Measurements from ENCODE around the gene HEBP2. TPM values are rescaled to one million over a fixed set of nuclear protein-coding genes. Genes with fewer than 3 reads are reported as not detected.

Gene HEBP2
- total and polyA plus RNA-seq, 2 donors from 2014 or later, result 62.6 to 66.5 TPM

DNA sequence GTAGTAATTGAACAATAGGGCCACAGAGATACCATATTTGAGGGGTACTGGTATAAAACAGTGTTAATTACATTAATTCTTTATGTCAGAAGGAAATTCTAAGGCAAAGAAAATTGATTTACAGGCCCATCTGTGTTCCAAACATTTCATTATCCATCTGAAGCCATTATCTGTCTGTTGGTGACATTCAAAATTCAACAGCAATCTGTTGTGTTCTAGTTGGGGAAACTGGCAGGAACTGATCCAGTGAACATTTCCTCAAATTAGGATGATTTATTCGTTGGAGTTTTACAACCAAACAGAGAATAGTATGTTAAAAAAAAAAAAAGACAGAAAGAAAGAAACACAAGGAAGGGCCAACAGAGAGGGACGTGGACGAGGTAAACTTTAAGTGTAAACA, 30.1 kb downstream of the HEBP2 start:
- Histone ChIP-seq H3K4me3 (ENCODE audit: low read length in 3 of 3) (no peak overlapping the region), H3K36me3 (ENCODE audit: control insufficient read depth in 2 of 3, insufficient read depth in 3 of 3, low read length in 3 of 3) (peaks cover 0 to 23% (median 3%) of the 10 kb centered on the region in 3 donors), H3K27ac (ENCODE audit: low read depth in 2 of 2, low read length in 2 of 2) (no peak overlapping the region), H3K9ac (ENCODE audit: low read length in 3 of 3) (no peak overlapping the region), H3K4me1 (ENCODE audit: control insufficient read depth in 2 of 3, insufficient read depth in 2 of 3, low read depth in 1 of 3, low read length in 3 of 3) (no peaks in the 10 kb centered on the region), H3K9me3 (ENCODE audit: control insufficient read depth in 2 of 3, insufficient read depth in 1 of 3, low read length in 3 of 3) (no peaks in the 10 kb centered on the region), H3K27me3 (ENCODE audit: control insufficient read depth, insufficient read depth, low read length) (no peaks in the 10 kb centered on the region)
- intact Hi-C loops (cut with DNase I), result no loop called here
- DNase-seq (no peak), FAIRE-seq (no peak)
- TF ChIP-seq, protein P1, sequence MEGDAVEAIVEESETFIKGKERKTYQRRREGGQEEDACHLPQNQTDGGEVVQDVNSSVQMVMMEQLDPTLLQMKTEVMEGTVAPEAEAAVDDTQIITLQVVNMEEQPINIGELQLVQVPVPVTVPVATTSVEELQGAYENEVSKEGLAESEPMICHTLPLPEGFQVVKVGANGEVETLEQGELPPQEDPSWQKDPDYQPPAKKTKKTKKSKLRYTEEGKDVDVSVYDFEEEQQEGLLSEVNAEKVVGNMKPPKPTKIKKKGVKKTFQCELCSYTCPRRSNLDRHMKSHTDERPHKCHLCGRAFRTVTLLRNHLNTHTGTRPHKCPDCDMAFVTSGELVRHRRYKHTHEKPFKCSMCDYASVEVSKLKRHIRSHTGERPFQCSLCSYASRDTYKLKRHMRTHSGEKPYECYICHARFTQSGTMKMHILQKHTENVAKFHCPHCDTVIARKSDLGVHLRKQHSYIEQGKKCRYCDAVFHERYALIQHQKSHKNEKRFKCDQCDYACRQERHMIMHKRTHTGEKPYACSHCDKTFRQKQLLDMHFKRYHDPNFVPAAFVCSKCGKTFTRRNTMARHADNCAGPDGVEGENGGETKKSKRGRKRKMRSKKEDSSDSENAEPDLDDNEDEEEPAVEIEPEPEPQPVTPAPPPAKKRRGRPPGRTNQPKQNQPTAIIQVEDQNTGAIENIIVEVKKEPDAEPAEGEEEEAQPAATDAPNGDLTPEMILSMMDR (IDR thresholded peaks at IDR 0.05; ENCODE audit: borderline replicate concordance, extremely low read depth, insufficient read depth), result no peak

GRCh38 chr6:138434925-138435324, 30.9 kb downstream of the HEBP2 start:
- Histone ChIP-seq H3K9me3 (ENCODE audit: control insufficient read depth in 2 of 3, insufficient read depth in 1 of 3, low read length in 3 of 3) (no peaks in the 10 kb centered on the region), H3K36me3 (ENCODE audit: control insufficient read depth in 2 of 3, insufficient read depth in 3 of 3, low read length in 3 of 3) (peaks cover 0 to 23% (median 3%) of the 10 kb centered on the region in 3 donors), H3K27ac (ENCODE audit: low read depth in 2 of 2, low read length in 2 of 2) (no peak overlapping the region), H3K9ac (ENCODE audit: low read length in 3 of 3) (no peak overlapping the region), H3K27me3 (ENCODE audit: control insufficient read depth, insufficient read depth, low read length) (no peaks in the 10 kb centered on the region), H3K4me1 (ENCODE audit: control insufficient read depth in 2 of 3, insufficient read depth in 2 of 3, low read depth in 1 of 3, low read length in 3 of 3) (no peaks in the 10 kb centered on the region), H3K4me3 (ENCODE audit: low read length in 3 of 3) (no peak overlapping the region)
- TF ChIP-seq, protein P1 (IDR thresholded peaks at IDR 0.05; ENCODE audit: borderline replicate concordance, extremely low read depth, insufficient read depth), result no peak
- FAIRE-seq, result no peak
- DNase-seq, result no peak
- intact Hi-C loops (cut with DNase I), result no loop called here

DNA sequence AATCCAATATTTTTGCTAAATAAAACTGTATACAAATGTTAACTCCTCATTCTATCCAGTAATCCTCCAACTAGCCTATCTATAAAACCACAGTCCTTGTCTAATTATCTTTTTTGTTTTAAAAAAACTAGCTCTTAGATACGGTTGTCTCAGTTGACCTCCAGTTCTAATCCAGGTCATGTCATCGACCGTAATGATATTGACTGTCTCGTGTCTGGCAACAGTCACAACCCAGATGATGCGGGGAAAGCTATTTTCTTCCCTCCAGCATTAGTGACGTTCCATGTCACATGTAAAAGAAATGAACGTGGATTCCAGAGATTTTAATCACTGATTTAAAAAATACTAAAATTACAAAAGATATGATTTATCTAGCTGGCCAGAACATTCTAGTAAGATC, 35.5 kb downstream of the HEBP2 start:
- DNase-seq (no peak), FAIRE-seq (no peak)
- Histone ChIP-seq H3K27me3 (ENCODE audit: control insufficient read depth, insufficient read depth, low read length) (no peaks in the 10 kb centered on the region), H3K4me1 (ENCODE audit: control insufficient read depth in 2 of 3, insufficient read depth in 2 of 3, low read depth in 1 of 3, low read length in 3 of 3) (no peaks in the 10 kb centered on the region), H3K36me3 (ENCODE audit: control insufficient read depth in 2 of 3, insufficient read depth in 3 of 3, low read length in 3 of 3) (peaks cover 0 to 25% (median 3%) of the 10 kb centered on the region in 3 donors), H3K9me3 (ENCODE audit: control insufficient read depth in 2 of 3, insufficient read depth in 1 of 3, low read length in 3 of 3) (no peaks in the 10 kb centered on the region), H3K4me3 (ENCODE audit: low read length in 3 of 3) (no peak overlapping the region), H3K9ac (ENCODE audit: low read length in 3 of 3) (no peak overlapping the region), H3K27ac (ENCODE audit: low read depth in 2 of 2, low read length in 2 of 2) (no peak overlapping the region)
- TF ChIP-seq, protein P1 (IDR thresholded peaks at IDR 0.05; ENCODE audit: borderline replicate concordance, extremely low read depth, insufficient read depth), result no peak
- intact Hi-C loops (cut with DNase I), result no loop called here

GRCh38 chr6:138440296-138440695, 36.3 kb downstream of the HEBP2 start:
- peaks cover 0 to 25% (median 3%) of the 10 kb centered on the region in 3 donors for H3K36me3 ChIP-seq (ENCODE audit: control insufficient read depth in 2 of 3, insufficient read depth in 3 of 3, low read length in 3 of 3)
- H3K9ac ChIP-seq (ENCODE audit: low read length in 3 of 3), result no peak overlapping the region
- H3K4me3 ChIP-seq (ENCODE audit: low read length in 3 of 3), result no peak overlapping the region
- intact Hi-C loops (cut with DNase I), result no loop called here
- no peaks in the 10 kb centered on the region for H3K9me3 ChIP-seq (ENCODE audit: control insufficient read depth in 2 of 3, insufficient read depth in 1 of 3, low read length in 3 of 3)
- no peaks in the 10 kb centered on the region for H3K4me1 ChIP-seq (ENCODE audit: control insufficient read depth in 2 of 3, insufficient read depth in 2 of 3, low read depth in 1 of 3, low read length in 3 of 3)
- H3K27me3 ChIP-seq (ENCODE audit: control insufficient read depth, insufficient read depth, low read length), result no peaks in the 10 kb centered on the region
- TF ChIP-seq, protein P1 (IDR thresholded peaks at IDR 0.05; ENCODE audit: borderline replicate concordance, extremely low read depth, insufficient read depth), result no peak
- DNase-seq (no peak), FAIRE-seq (no peak)
- H3K27ac ChIP-seq (ENCODE audit: low read depth in 2 of 2, low read length in 2 of 2), result no peak overlapping the region
